Mesenchymal stem cell (in vitro differentiated cells and primary cell): ENCODE data around the gene SSX2IP.

ENCODE experiments used
- DNase-seq: peaks from one replicate; pipeline ENCODE4 v3.0.0-alpha.2; 2013
- H2AFZ ChIP-seq: one replicate; pipeline ENCODE4 v1.6.1; 2013; ENCODE audit warnings: low read depth, mild to moderate bottlenecking, control low read depth, inconsistent platforms, low read length, moderate library complexity
- H2AK5ac ChIP-seq: 2 replicates; pipeline ENCODE4 v1.6.1; 2013; ENCODE audit warnings: low read length, moderate library complexity, mild to moderate bottlenecking, inconsistent platforms; ENCODE audit not compliant: severe bottlenecking
- H2BK120ac ChIP-seq: one replicate; pipeline ENCODE4 v1.6.1; 2013; ENCODE audit warnings: low read depth, mild to moderate bottlenecking, inconsistent platforms, low read length, moderate library complexity
- H2BK12ac ChIP-seq, 2 experiments: one replicate each; pipeline ENCODE4 v1.6.1; 2013; ENCODE audit warnings: inconsistent platforms in 2 of 2, low read length in 2 of 2, mild to moderate bottlenecking in 2 of 2, moderate library complexity in 2 of 2, control low read depth in 1 of 2
- H2BK15ac ChIP-seq: one replicate; pipeline ENCODE4 v1.6.1; 2013; ENCODE audit warnings: mild to moderate bottlenecking, low read depth, inconsistent platforms; ENCODE audit not compliant: poor library complexity, severe bottlenecking
- H2BK5ac ChIP-seq: 2 replicates; pipeline ENCODE4 v1.6.1; 2013; ENCODE audit warnings: low read depth, mild to moderate bottlenecking, low read length, control low read depth, inconsistent platforms; ENCODE audit not compliant: poor library complexity, severe bottlenecking
- H3K14ac ChIP-seq, 2 experiments: one replicate each; pipeline ENCODE4 v1.6.1; 2013; ENCODE audit warnings: inconsistent platforms in 2 of 2, low read length in 2 of 2, control low read depth in 1 of 2, mild to moderate bottlenecking in 1 of 2, moderate library complexity in 1 of 2
- H3K18ac ChIP-seq, 2 experiments: one replicate each; pipeline ENCODE4 v1.6.1; 2013; ENCODE audit warnings: inconsistent platforms in 2 of 2, low read length in 2 of 2, control low read depth in 1 of 2, low read depth in 1 of 2, mild to moderate bottlenecking in 1 of 2
- H3K23ac ChIP-seq, 2 experiments: one replicate each; pipeline ENCODE4 v1.6.1; 2013; ENCODE audit warnings: inconsistent platforms in 2 of 2, low read length in 2 of 2, mild to moderate bottlenecking in 2 of 2, moderate library complexity in 2 of 2, control low read depth in 1 of 2
- H3K27ac ChIP-seq: 2 replicates; pipeline ENCODE4 v1.5.1; 2013; ENCODE audit warnings: mild to moderate bottlenecking, moderate library complexity, low read length, control low read depth, inconsistent platforms; ENCODE audit not compliant: poor library complexity, severe bottlenecking
- H3K27me3 ChIP-seq, 2 experiments: 2 replicates each; pipeline versions ENCODE4 v1.6.1 to v1.7.0; 2013; ENCODE audit warnings: low read length in 2 of 2, mild to moderate bottlenecking in 2 of 2, moderate library complexity in 2 of 2, control low read depth in 1 of 2, inconsistent platforms in 1 of 2; ENCODE audit not compliant: control insufficient read depth in 1 of 2, insufficient read depth in 1 of 2
- H3K36me3 ChIP-seq, 2 experiments: 2 replicates each; pipeline versions ENCODE4 v1.6.1 to v1.7.0; 2013; ENCODE audit warnings: low read length in 2 of 2, control low read depth in 1 of 2, inconsistent platforms in 1 of 2, low read depth in 1 of 2, mild to moderate bottlenecking in 1 of 2; ENCODE audit not compliant: insufficient read depth in 2 of 2, control insufficient read depth in 1 of 2
- H3K4ac ChIP-seq, 2 experiments: one replicate each; pipeline ENCODE4 v1.6.1; 2013; ENCODE audit warnings: inconsistent platforms in 2 of 2, low read length in 2 of 2, mild to moderate bottlenecking in 2 of 2, moderate library complexity in 2 of 2, control low read depth in 1 of 2, low read depth in 1 of 2
- H3K4me1 ChIP-seq: 2 replicates; pipeline ENCODE4 v1.6.1; 2013; ENCODE audit warnings: low read depth, low read length, control low read depth; ENCODE audit not compliant: control insufficient read depth, insufficient read depth
- H3K4me2 ChIP-seq: 2 replicates; pipeline ENCODE4 v1.6.1; 2013; ENCODE audit warnings: low read length, mild to moderate bottlenecking, inconsistent platforms; ENCODE audit not compliant: poor library complexity, severe bottlenecking
- H3K4me3 ChIP-seq, 2 experiments: 2 replicates each; pipeline versions ENCODE4 v1.5.1 to v1.7.0; 2013; ENCODE audit warnings: low read length in 2 of 2, mild to moderate bottlenecking in 2 of 2, control low read depth in 1 of 2, low read depth in 1 of 2; ENCODE audit not compliant: insufficient read depth in 1 of 2
- H3K79me1 ChIP-seq: replicated peaks from 2 replicates; pipeline ENCODE4 v1.6.1; 2013; ENCODE audit warnings: mild to moderate bottlenecking, control low read depth, low read length, inconsistent platforms; ENCODE audit not compliant: poor library complexity, severe bottlenecking
- H3K9ac ChIP-seq: 2 replicates; pipeline ENCODE4 v1.7.0; 2013; ENCODE audit warnings: mild to moderate bottlenecking, low read length, moderate library complexity
- H3K9me3 ChIP-seq: 2 replicates; pipeline ENCODE4 v1.7.0; 2013; ENCODE audit warnings: mild to moderate bottlenecking, low read length; ENCODE audit not compliant: control insufficient read depth
- H4K8ac ChIP-seq: one replicate; pipeline ENCODE4 v1.6.1; 2013; ENCODE audit warnings: inconsistent platforms, mild to moderate bottlenecking, low read length, moderate library complexity
- H4K91ac ChIP-seq: one replicate; pipeline ENCODE4 v1.6.1; 2013; ENCODE audit warnings: mild to moderate bottlenecking, low read length, inconsistent platforms
- WGBS: methylation state at CpG from one replicate; pipeline ENCODE4 v1.1.7; 2013; ENCODE audit warnings: mixed read lengths; 5-methylcytosine and 5-hydroxymethylcytosine counted together

Gene SSX2IP

GRCh38 chr1:84736445-84736844 lies 46.2 kb upstream of the SSX2IP start:
- Histone ChIP-seq H3K4ac (no peak overlapping the region), H3K4me1 (no peaks in the 10 kb centered on the region), H3K23ac (no peak overlapping the region), H3K14ac (no peak overlapping the region), H3K9me3 (peaks cover 8% of the 10 kb centered on the region), H3K9ac (no peak overlapping the region), H3K79me1 (no peaks in the 10 kb centered on the region), H2AFZ (no peak overlapping the region), H2BK5ac (no peak overlapping the region), H3K36me3 (no peaks in the 10 kb centered on the region), H2BK120ac (no peak overlapping the region), H3K27ac (no peak overlapping the region), H4K8ac (no peak overlapping the region), H2BK12ac (no peak overlapping the region), H3K4me2 (no peak overlapping the region), H2AK5ac (no peak overlapping the region), H3K4me3 (no peak overlapping the region), H3K18ac (no peak overlapping the region), H3K27me3 (no peaks in the 10 kb centered on the region), H4K91ac (no peak overlapping the region), H2BK15ac (no peak overlapping the region)
- no peak for DNase-seq

GRCh38 chr1:84735483-84735882 lies 45.2 kb upstream of the SSX2IP start:
- Histone ChIP-seq H3K9ac (no peak overlapping the region), H2BK15ac (no peak overlapping the region), H3K4ac (no peak overlapping the region), H4K8ac (no peak overlapping the region), H2BK12ac (no peak overlapping the region), H3K14ac (no peak overlapping the region), H3K4me2 (no peak overlapping the region), H3K27me3 (no peaks in the 10 kb centered on the region), H4K91ac (no peak overlapping the region), H3K4me3 (no peak overlapping the region), H3K27ac (no peak overlapping the region), H3K23ac (no peak overlapping the region), H2AFZ (no peak overlapping the region), H2AK5ac (no peak overlapping the region), H3K79me1 (no peaks in the 10 kb centered on the region), H2BK5ac (no peak overlapping the region), H2BK120ac (no peak overlapping the region), H3K36me3 (no peaks in the 10 kb centered on the region), H3K9me3 (peaks cover 13% of the 10 kb centered on the region), H3K4me1 (no peaks in the 10 kb centered on the region), H3K18ac (no peak overlapping the region)
- WGBS, result 80% methylated on average over 1 of the region's 1 CpG
- no peak for DNase-seq

GRCh38 chr1:84732520-84732919 lies 42.3 kb upstream of the SSX2IP start:
- Histone ChIP-seq H3K4me2 (no peak overlapping the region), H2BK12ac (no peak overlapping the region), H3K4ac (no peak overlapping the region), H3K36me3 (no peaks in the 10 kb centered on the region), H3K14ac (no peak overlapping the region), H3K4me1 (no peaks in the 10 kb centered on the region), H3K27ac (no peak overlapping the region), H3K23ac (no peak overlapping the region), H2BK120ac (no peak overlapping the region), H4K8ac (no peak overlapping the region), H3K79me1 (no peaks in the 10 kb centered on the region), H2AK5ac (no peak overlapping the region), H4K91ac (no peak overlapping the region), H3K9me3 (peaks cover 13% of the 10 kb centered on the region), H3K4me3 (no peak overlapping the region), H3K9ac (no peak overlapping the region), H2BK15ac (no peak overlapping the region), H2AFZ (no peak overlapping the region), H2BK5ac (no peak overlapping the region), H3K18ac (no peak overlapping the region), H3K27me3 (no peaks in the 10 kb centered on the region)
- DNase-seq, result no peak
- WGBS, result 100% methylated on average over 1 of the region's 2 CpGs

GRCh38 chr1:84731519-84731918 lies 41.3 kb upstream of the SSX2IP start:
- Histone ChIP-seq H3K9me3 (peaks cover 13% of the 10 kb centered on the region), H2BK15ac (no peak overlapping the region), H3K23ac (no peak overlapping the region), H3K4me3 (no peak overlapping the region), H3K27ac (no peak overlapping the region), H2AK5ac (no peak overlapping the region), H3K4me2 (no peak overlapping the region), H3K4me1 (no peaks in the 10 kb centered on the region), H2BK12ac (no peak overlapping the region), H2AFZ (no peak overlapping the region), H3K4ac (no peak overlapping the region), H3K27me3 (no peaks in the 10 kb centered on the region), H4K91ac (no peak overlapping the region), H3K18ac (no peak overlapping the region), H4K8ac (no peak overlapping the region), H3K79me1 (no peaks in the 10 kb centered on the region), H2BK120ac (no peak overlapping the region), H3K14ac (no peak overlapping the region), H3K9ac (no peak overlapping the region), H3K36me3 (no peaks in the 10 kb centered on the region), H2BK5ac (no peak overlapping the region)
- no peak for DNase-seq
